C1 segment of cervical spinal cord (tissue), 14 donors: ENCODE measurements around the gene NSL1.
"Not testable (repeated sequence)": the region's sequence is repeated elsewhere in the genome, so short reads cannot be mapped to it uniquely, and the experiment has no call there.

Experiments used
- DNase-seq, 14 donors: peaks; one replicate each; lab custom pipeline; 2025; lab: John Stamatoyannopoulos, UW

NSL1 gene

DNA sequence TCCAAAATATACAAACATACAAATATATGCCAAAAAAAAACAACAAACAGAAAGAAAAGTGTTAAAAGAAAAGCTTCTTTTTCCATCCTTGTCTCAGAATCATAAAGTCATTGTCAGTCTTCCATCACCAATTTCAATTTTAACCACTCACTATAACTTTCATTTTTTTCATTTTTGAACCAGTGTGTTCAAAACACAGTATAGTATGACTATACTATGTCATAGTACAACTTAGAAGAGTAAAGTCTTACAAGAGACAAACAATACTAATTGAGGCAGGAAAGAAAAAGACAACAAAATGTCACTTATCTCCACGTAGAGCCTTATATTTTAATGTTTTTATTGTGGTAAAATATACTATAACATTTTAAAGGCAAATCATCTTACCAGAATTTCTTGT lies 7.6 kb downstream of the NSL1 start:
- no peak for DNase-seq

DNA sequence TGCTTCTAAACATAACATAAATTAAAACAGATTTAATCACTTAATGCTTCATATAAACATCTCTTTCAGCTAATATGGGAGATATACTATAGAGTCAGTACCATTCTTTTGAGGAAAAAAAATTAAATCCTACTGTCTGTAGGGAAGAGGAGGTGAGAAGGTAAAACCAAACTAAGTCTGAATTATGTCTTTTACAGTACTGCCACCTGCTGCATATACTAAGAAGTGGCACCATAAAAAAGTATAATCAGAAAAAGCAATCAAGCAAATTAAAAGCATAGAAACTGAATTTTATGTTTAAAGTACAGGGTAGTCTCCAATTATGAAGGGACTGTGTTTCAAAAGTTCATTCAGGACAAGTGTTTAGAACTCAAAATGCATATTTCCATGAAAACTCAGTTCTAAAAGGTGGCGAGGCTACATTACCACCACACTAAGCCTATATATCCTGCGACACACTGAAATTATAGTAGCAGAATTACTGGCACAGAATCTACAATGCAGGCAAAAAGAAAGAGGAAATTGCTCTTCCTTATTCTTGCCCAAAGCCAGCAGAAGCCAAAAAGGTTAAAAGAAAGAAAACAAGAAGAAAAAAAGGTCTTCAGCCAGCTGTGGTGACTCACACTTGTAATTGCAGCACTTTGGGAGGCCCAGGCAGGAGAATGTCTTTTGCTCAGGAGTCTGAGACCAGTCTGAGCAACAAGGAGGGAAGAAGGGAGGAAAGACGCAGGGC lies 9.0 kb downstream of the NSL1 start:
- no peak for DNase-seq

- no peak for DNase-seq
Measured at GRCh38 chr1:212781225-212781624, 10.4 kb downstream of the NSL1 start.

- DNase-seq, result no peak
Measured at GRCh38 chr1:212780759-212781158, 10.8 kb downstream of the NSL1 start.

DNA sequence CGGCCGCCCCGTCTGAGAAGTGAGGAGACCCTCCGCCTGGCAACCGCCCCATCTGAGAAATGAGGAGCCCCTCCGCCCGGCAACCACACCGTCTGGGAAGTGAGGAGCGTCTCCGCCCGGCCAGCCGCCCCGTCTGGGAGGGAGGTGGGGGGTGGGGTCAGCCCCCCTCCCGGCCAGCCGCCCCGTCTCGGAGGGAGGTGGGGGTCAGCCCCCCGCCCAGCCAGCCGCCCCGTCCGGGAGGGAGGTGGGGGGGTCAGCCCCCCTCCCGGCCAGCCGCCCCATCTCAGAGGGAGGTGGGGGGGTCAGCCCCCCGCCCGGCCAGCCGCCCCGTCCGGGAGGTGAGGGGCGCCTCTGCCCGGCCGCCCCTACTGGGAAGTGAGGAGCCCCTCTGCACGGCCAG lies 12.5 kb downstream of the NSL1 start:
- DNase-seq, result not testable (repeated sequence)

DNA sequence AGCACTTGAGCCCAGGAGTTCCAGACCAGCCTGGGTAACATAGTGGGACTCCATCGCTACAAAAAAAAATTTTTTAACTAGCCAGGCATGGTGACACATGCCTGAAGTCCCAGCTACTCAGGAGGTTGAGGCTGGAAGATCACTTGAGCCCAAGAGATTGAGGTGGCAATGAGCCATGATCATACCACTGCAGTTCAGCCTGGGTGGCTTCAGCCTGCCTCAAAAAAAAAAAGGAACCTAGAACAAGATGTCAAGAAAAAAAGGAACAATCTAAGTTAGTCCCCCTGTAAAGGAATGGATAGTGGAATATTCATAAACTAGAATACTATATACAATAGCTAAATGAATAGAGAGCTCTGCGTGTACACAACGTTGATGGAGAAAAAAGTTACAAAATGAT lies 14.4 kb downstream of the NSL1 start:
- no peak for DNase-seq

DNA sequence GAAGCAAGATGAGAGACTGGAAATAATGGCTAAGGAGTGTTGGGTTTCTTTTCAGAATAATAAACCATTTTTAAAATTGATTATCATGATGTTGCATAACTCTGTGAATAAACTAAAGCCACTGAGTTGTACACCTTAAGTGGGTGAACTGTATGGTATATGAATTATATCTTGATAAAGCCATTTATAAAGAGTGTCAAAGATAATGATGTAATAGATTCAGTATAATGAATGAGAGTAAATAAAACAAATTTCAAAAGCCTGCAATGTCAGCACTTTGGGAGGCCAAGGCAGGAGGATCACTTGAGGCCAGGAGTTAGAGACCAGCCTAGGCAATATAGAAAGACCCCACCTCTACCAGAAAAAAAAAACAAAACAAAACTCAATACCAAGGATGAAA lies 16.3 kb downstream of the NSL1 start:
- no peak for DNase-seq

GRCh38 chr1:212774584-212774983 lies 17.0 kb downstream of the NSL1 start:
- no peak for DNase-seq

- DNase-seq, result no peak
Measured at GRCh38 chr1:212773011-212773410, 18.6 kb downstream of the NSL1 start.

DNA sequence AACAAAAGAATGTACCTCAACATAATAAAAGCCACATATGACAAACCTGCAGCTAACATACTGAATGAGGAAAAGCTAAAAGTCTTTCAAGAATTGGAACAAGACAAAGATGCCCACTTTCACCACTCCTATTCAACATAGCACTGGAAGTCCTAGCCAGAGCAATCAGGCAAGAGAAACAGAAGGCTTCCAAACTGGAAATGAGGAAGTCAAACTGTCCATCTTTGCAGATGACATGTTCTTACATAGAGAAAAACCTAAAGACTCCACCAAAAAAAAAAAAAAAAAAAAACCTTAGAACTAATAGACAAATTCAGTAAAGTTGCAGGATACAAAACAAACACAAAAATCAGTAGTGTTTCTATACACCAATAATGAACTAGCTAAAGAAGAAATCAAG lies 20.2 kb downstream of the NSL1 start:
- no peak for DNase-seq

DNA sequence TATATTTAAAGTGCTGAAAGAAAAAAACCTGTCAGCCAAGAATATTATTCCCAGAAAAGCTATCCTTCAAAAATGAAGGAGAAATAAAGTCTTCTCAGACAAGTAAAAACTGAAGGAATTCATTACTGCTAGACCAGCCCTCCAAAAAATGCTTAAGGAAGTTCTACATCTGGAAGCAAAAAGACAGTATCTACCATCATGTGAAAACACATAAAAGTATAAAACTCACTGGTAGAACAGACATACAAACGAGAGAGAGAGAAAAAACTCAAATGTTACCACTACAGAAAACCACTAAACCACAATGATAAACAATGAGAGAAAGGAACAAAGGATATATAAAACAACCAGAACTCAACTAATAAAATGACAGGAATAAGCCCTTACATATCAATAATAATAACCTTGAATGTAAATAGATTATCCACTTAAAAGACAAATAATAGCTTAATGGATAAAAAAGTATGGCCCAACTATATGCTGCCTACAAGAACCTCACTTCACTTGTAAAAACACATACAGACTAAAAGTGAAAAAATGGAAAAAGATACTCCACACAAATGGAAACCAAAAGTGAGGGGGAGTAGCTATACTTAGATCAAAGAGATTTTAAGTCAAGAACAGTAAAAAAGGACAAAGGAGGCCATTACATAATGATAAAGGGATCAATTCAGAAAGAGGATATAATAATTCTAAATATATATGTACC lies 22.0 kb downstream of the NSL1 start:
- DNase-seq, result no peak

DNA sequence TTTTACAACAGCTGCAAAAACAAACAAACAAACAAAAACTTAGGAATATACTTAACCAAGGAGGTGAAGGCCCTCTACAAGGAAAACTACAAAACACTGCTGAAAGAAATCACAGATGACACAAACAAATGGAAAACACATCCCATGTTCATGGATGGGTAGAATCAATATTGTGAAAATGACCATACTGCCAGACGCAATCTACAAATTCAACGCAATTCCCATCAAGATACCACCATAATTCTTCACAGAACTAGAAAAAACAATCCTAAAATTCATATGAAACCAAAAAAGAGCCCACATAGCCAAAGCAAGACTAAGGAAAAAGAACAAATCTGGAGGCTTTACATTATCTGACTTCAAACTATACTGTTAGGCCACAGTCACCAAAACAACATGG lies 24.8 kb downstream of the NSL1 start:
- DNase-seq, result not testable (repeated sequence)

- not testable (repeated sequence) for DNase-seq
Measured at GRCh38 chr1:212764718-212765281, 26.8 kb downstream of the NSL1 start.

DNA sequence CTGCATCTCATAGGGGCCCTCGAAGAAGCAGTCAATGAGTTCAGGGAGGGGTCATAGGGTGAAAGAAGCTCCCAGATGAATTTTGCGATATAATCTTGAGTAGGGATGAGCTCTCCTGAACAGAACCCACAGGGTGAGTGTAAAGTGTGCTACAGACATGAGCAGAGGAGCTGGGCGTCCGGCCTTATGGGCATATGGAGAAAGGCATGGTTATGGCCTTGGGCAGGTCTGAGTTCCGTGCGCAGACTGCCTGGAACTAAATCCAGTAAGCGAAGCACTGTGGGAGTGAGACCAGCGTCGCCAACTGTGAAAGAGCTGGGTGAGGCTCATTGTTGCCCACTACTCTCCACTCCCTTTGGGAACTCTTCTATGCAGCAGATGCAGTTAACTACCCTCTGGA lies 28.7 kb downstream of the NSL1 start:
- DNase-seq, result no peak

- DNase-seq, result no peak
Measured at GRCh38 chr1:212762234-212762633, 29.3 kb downstream of the NSL1 start.

DNA sequence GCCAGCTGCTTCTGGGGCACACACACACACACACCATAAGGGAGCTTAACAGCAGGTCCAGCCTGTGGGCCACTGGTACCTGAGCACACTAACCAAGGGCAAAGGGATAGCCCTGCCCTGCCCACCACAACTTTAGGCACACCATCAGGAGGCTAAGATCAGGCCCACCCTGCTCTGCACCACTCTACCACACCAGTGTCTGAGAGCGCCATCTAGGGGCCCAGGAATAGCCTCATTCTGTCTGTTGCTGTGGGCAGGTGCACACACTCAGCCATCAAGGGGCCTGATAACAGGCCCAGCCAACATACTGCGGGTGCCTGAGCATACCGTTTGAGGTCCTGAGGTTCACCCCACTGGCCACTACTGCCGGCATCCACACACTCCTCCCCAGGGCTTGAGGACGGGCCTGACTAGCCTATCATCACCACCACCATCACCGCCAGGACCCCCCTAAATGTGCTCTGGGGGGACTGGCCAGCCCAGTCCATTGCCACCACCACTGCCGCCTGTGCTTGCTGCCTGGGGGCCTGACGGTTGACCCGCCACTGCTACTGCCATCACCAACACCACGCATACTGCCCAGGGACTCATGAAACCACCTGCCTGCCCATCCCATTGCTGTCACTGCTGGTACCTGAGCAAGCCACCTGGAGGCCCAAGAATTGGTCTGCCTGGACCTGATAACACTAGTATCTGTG lies 31.3 kb downstream of the NSL1 start:
- no peak for DNase-seq

GRCh38 chr1:212759683-212760082 lies 31.9 kb downstream of the NSL1 start:
- DNase-seq, result no peak

GRCh38 chr1:212754680-212755079 lies 36.9 kb downstream of the NSL1 start:
- peak in 10 of 14 donors; percentile 9 to 53 (median 22) for DNase-seq

DNA sequence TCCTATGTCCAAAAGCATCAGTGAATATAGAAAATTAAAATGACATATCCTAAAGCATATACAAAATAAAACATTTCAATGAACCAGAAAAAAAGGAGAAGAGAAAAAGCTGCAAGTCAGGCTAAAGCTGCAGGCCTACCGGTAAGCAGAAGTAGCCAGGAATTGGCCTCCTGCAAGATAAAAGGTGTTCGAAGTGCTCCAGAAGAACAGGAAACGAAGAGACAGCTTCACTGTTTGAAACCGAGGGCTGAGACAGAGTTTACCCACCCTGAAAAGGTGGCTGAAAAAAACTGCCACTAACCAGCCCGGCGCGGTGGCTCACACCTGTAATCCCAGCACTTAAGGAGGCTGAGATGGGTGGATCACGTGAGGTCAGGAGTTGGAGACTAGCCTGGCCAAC lies 37.4 kb downstream of the NSL1 start:
- DNase-seq, result no peak

DNA sequence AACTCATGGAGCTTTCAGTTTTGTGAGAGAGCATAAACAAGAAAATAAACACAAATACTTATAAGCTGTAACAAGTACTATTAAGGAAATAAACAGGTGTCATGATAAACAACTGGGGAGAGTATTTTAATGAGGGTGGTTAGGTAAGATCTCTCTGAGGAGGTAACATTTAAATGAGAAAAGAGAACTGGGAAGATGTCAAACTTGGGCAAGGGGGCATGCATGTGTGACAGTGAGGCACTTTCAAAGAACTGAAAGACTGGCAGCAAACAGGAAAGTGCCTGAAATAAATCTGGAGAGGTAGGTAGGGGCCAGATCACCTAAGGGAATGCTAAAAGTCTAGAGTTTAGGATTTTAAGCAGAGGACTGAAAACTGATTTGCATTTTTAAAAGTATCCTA lies 37.8 kb downstream of the NSL1 start:
- no peak for DNase-seq

DNA sequence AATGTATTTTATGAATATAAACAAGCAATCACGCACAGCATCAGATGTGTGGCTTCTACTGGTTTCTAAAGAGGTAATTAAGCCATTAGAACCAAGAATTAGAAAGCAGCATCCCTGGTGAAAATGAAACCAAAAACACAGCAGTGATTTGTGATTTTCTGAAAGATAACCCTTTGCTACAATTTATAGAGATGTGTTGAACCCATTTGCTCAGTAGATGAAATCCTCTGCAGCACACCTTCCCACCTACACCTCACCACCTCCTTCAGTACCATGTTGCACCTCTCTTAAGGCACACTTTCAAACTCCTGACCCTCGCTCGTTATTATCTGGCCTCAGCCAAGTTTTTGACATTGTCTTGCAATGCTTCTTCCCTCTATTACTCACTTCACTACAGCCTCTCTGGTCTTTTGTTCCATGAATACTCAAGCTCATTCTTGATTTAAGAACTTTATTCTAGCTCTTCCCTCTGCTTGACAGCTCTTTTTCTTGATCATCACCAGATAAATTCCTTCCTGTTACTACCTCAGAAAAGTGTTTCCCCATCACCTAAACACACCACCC lies 38.6 kb downstream of the NSL1 start:
- no peak for DNase-seq
